GM21526 (cell line): ENCODE data around the gene KDELR1.

Experiments
- ATAC-seq: cut with Tn5 transposase; IDR thresholded peaks from one replicate; pipeline ENCODE4 v1.9.1; 2021; ENCODE audit warnings: moderate library complexity; ENCODE audit not compliant: unreplicated experiment, low FRiP score

KDELR1 gene

GRCh38 chr19:48391100-48392005 is at the start of gene KDELR1:
Gene KDELR1 (minus strand): TSS chr19:48391551. CDS start chr19:48391358, 193 bp downstream.
- ATAC-seq = peak; percentile 57

- ATAC-seq = no peak
Measured at GRCh38 chr19:48436586-48436985, 45.2 kb upstream of the KDELR1 start.

- no peak for ATAC-seq
Measured at GRCh38 chr19:48433337-48433736, 42.0 kb upstream of the KDELR1 start.

- no peak for ATAC-seq
Measured at GRCh38 chr19:48428670-48429069, 37.3 kb upstream of the KDELR1 start.

- ATAC-seq = no peak
Measured at GRCh38 chr19:48424694-48425219, 33.4 kb upstream of the KDELR1 start.

- no peak for ATAC-seq
Measured at GRCh38 chr19:48421548-48421947, 30.2 kb upstream of the KDELR1 start.

- ATAC-seq = no peak
Measured at GRCh38 chr19:48419158-48419920, 28.0 kb upstream of the KDELR1 start.

- no peak for ATAC-seq
Measured at GRCh38 chr19:48418317-48419064, 27.1 kb upstream of the KDELR1 start.

- ATAC-seq = no peak
Measured at GRCh38 chr19:48417421-48417820, 26.1 kb upstream of the KDELR1 start.

GRCh38 chr19:48415806-48416221 is 24.5 kb upstream of the KDELR1 start:
- ATAC-seq = no peak

GRCh38 chr19:48415395-48415794 is 24.0 kb upstream of the KDELR1 start:
- no peak for ATAC-seq

GRCh38 chr19:48413879-48414587 is 22.7 kb upstream of the KDELR1 start:
- ATAC-seq = no peak

GRCh38 chr19:48405850-48406249 is 14.5 kb upstream of the KDELR1 start:
- ATAC-seq = no peak

GRCh38 chr19:48405010-48405659 is 13.8 kb upstream of the KDELR1 start:
- ATAC-seq = no peak

- no peak for ATAC-seq
Measured at GRCh38 chr19:48403606-48404005, 12.3 kb upstream of the KDELR1 start.

- ATAC-seq = no peak
Measured at GRCh38 chr19:48401287-48401686, 9.9 kb upstream of the KDELR1 start.

GRCh38 chr19:48400018-48400742 is 8.8 kb upstream of the KDELR1 start:
- ATAC-seq = no peak

GRCh38 chr19:48398375-48399235 is 7.3 kb upstream of the KDELR1 start:
- no peak for ATAC-seq
